MM.1S (cell line): ENCODE results near the gene SMCHD1.

Experiments used
- DNase-seq: peaks from one replicate; pipeline ENCODE4 v3.0.0-alpha.2; 2015
- H2AFZ ChIP-seq: fragments of 300-600 bp; sonication (generic); 2 replicates; pipeline ENCODE4 v1.6.0; 2016; ENCODE audit warnings: antibody characterized with exemption, low read length
- H3F3A ChIP-seq: fragments of 300-600 bp; sonication (generic); 2 replicates; pipeline ENCODE4 v1.6.1; 2016; ENCODE audit warnings: mild to moderate bottlenecking, antibody characterized with exemption, low read length, moderate library complexity, mixed read lengths; ENCODE audit not compliant: insufficient read depth
- H3K27ac ChIP-seq: fragments of 300-600 bp; sonication (generic); 2 replicates; pipeline ENCODE4 v1.5.1; 2016; ENCODE audit warnings: mild to moderate bottlenecking, low read length
- H3K27me3 ChIP-seq: fragments of 300-600 bp; sonication (generic); replicated peaks from 2 replicates; pipeline ENCODE4 v1.6.0; 2016; ENCODE audit warnings: low read length; ENCODE audit not compliant: insufficient read depth
- H3K36me3 ChIP-seq: fragments of 300-600 bp; sonication (generic); replicated peaks from 2 replicates; pipeline ENCODE4 v1.6.1; 2016; ENCODE audit warnings: mild to moderate bottlenecking, low read length, mixed read lengths; ENCODE audit not compliant: insufficient read depth
- H3K4me1 ChIP-seq: fragments of 300-600 bp; sonication (generic); 2 replicates; pipeline ENCODE4 v1.6.1; 2016; ENCODE audit warnings: low read length, mixed read lengths
- H3K4me2 ChIP-seq: fragments of 300-600 bp; sonication (generic); 2 replicates; pipeline ENCODE4 v1.6.0; 2016; ENCODE audit warnings: low read depth, low read length
- H3K4me3 ChIP-seq: fragments of 300-600 bp; sonication (generic); 2 replicates; pipeline ENCODE4 v1.5.1; 2016; ENCODE audit warnings: low read length, mixed read lengths
- H3K79me2 ChIP-seq: fragments of 300-600 bp; sonication (generic); 2 replicates; pipeline ENCODE4 v1.6.1; 2016; ENCODE audit warnings: mixed run types, low read length, mixed read lengths
- H3K9ac ChIP-seq: fragments of 300-600 bp; sonication (generic); 2 replicates; pipeline ENCODE4 v1.6.1; 2016; ENCODE audit warnings: low read length, mixed read lengths
- H3K9me2 ChIP-seq: fragments of 300-600 bp; sonication (generic); replicated peaks from 2 replicates; pipeline ENCODE4 v1.6.1; 2016; ENCODE audit warnings: mild to moderate bottlenecking, low read length, mixed read lengths; ENCODE audit not compliant: insufficient read depth
- H3K9me3 ChIP-seq: fragments of 300-600 bp; sonication (generic); replicated peaks from 2 replicates; pipeline ENCODE4 v1.6.1; 2016; ENCODE audit warnings: mild to moderate bottlenecking, low read length, mixed read lengths; ENCODE audit not compliant: insufficient read depth
- H4K20me1 ChIP-seq: fragments of 300-600 bp; sonication (generic); 2 replicates; pipeline ENCODE4 v1.6.1; 2016; ENCODE audit warnings: mild to moderate bottlenecking, low read length, moderate library complexity, mixed read lengths; ENCODE audit not compliant: insufficient read depth
- EZH2 ChIP-seq: fragments of 300-600 bp; sonication (generic); optimal IDR thresholded peaks from 2 replicates; pipeline ENCODE3; 2017; ENCODE audit warnings: low read depth, mild to moderate bottlenecking, antibody characterized with exemption, low read length, mixed read lengths
- EZH2phosphoT487 ChIP-seq: fragments of 300-600 bp; sonication (generic); IDR thresholded peaks from 2 replicates; pipeline ENCODE4 v1.6.1; 2018; ENCODE audit warnings: antibody characterized with exemption, low read length
- TF ChIP-seq, protein P1 (sequence below): fragments of 300-600 bp; sonication (generic); IDR thresholded peaks from 2 replicates; pipeline ENCODE4 v1.5.1; 2016; ENCODE audit warnings: antibody characterized with exemption, low read length, mixed read lengths

Gene SMCHD1

DNA sequence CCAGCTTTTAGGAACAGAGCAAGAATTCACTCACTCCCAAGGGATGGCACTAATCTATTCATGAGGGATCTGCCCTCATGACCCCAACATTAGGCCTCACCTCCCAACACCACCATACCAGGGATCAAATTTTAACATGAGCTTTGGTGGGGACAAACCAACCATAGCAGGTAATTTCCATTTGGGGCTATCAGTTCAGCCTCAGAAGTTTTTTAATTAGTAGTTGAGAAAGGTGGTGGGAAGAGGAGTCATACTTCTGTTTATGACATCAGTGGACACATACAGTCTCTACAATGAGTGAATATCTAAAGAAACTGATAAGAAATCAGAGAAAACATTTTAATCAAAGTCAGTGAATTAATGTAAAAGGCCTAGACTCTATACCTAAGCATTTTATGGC, 131.7 kb downstream of the SMCHD1 start:
- Histone ChIP-seq H3F3A (no peaks in the 10 kb centered on the region), H3K4me1 (no peaks in the 10 kb centered on the region), H2AFZ (no peak overlapping the region), H3K4me3 (no peak overlapping the region), H4K20me1 (no peaks in the 10 kb centered on the region), H3K9ac (no peak overlapping the region), H3K79me2 (no peaks in the 10 kb centered on the region), H3K4me2 (no peak overlapping the region), H3K36me3 (peaks cover 1% of the 10 kb centered on the region), H3K27ac (no peak overlapping the region), H3K9me2 (no peaks in the 10 kb centered on the region), H3K9me3 (no peaks in the 10 kb centered on the region), H3K27me3 (no peaks in the 10 kb centered on the region)
- no peak for DNase-seq
- TF ChIP-seq, protein P1, sequence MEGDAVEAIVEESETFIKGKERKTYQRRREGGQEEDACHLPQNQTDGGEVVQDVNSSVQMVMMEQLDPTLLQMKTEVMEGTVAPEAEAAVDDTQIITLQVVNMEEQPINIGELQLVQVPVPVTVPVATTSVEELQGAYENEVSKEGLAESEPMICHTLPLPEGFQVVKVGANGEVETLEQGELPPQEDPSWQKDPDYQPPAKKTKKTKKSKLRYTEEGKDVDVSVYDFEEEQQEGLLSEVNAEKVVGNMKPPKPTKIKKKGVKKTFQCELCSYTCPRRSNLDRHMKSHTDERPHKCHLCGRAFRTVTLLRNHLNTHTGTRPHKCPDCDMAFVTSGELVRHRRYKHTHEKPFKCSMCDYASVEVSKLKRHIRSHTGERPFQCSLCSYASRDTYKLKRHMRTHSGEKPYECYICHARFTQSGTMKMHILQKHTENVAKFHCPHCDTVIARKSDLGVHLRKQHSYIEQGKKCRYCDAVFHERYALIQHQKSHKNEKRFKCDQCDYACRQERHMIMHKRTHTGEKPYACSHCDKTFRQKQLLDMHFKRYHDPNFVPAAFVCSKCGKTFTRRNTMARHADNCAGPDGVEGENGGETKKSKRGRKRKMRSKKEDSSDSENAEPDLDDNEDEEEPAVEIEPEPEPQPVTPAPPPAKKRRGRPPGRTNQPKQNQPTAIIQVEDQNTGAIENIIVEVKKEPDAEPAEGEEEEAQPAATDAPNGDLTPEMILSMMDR = no peak
- TF ChIP-seq EZH2 = no peak
- TF ChIP-seq EZH2phosphoT487 = no peak

- Histone ChIP-seq H3K36me3 (peaks cover 3% of the 10 kb centered on the region), H3K9ac (no peak overlapping the region), H3K4me2 (no peak overlapping the region), H3K4me3 (no peak overlapping the region), H2AFZ (no peak overlapping the region), H4K20me1 (no peaks in the 10 kb centered on the region), H3K9me2 (no peaks in the 10 kb centered on the region), H3K4me1 (no peaks in the 10 kb centered on the region), H3K27me3 (no peaks in the 10 kb centered on the region), H3K9me3 (no peaks in the 10 kb centered on the region), H3K79me2 (no peaks in the 10 kb centered on the region), H3F3A (no peaks in the 10 kb centered on the region), H3K27ac (no peak overlapping the region)
- no peak for TF ChIP-seq EZH2phosphoT487
- TF ChIP-seq, protein P1 = no peak
- no peak for TF ChIP-seq EZH2
- DNase-seq = no peak
Observed at GRCh38 chr18:2792395-2792794, 136.9 kb downstream of the SMCHD1 start.

- Histone ChIP-seq H3K27ac (no peak overlapping the region), H3K4me2 (no peak overlapping the region), H3K9ac (no peak overlapping the region), H3F3A (no peaks in the 10 kb centered on the region), H2AFZ (no peak overlapping the region), H3K27me3 (no peaks in the 10 kb centered on the region), H3K9me3 (no peaks in the 10 kb centered on the region), H3K36me3 (peaks cover 3% of the 10 kb centered on the region), H3K4me3 (no peak overlapping the region), H4K20me1 (no peaks in the 10 kb centered on the region), H3K79me2 (no peaks in the 10 kb centered on the region), H3K9me2 (no peaks in the 10 kb centered on the region), H3K4me1 (no peaks in the 10 kb centered on the region)
- TF ChIP-seq, protein P1 = no peak
- no peak for TF ChIP-seq EZH2phosphoT487
- TF ChIP-seq EZH2 = no peak
- DNase-seq = no peak
Observed at GRCh38 chr18:2794159-2794558, 138.6 kb downstream of the SMCHD1 start.
